SK-N-SH treated with all-trans-retinoic acid at 6 μM for 48 hours (cell line): ENCODE measurements around the gene SOX1.

Experiments used
- ATAC-seq: fragments of 200-7000 bp; cut with Tn5 transposase; 3 replicates; pipeline ENCODE4 v1.9.1; 2020; ENCODE audit warnings: mild to moderate bottlenecking, moderate library complexity
- BACH2 ChIP-seq: fragments of 250-450 bp; sonication (Bioruptor Pico); IDR thresholded peaks from 2 replicates; pipeline ENCODE4 v1.9.0; 2021; ENCODE audit warnings: mild to moderate bottlenecking, borderline replicate concordance
- CREB5 ChIP-seq: fragments of 250-450 bp; sonication (Bioruptor Pico); IDR thresholded peaks from 2 replicates; pipeline ENCODE4 v1.5.1; 2020; ENCODE audit warnings: low read depth, mild to moderate bottlenecking, moderate library complexity
- CSRNP3 ChIP-seq: fragments of 250-450 bp; sonication (Bioruptor Pico); IDR thresholded peaks from 2 replicates; pipeline ENCODE4 v1.5.1; 2021; ENCODE audit warnings: mild to moderate bottlenecking, moderate library complexity
- ESRRG ChIP-seq: fragments of 250-450 bp; sonication (Bioruptor Pico); IDR thresholded peaks from 2 replicates; pipeline ENCODE4 v1.6.1; 2021; ENCODE audit warnings: mild to moderate bottlenecking
- ISL1 ChIP-seq: fragments of 250-450 bp; sonication (Bioruptor Pico); IDR thresholded peaks from 2 replicates; pipeline ENCODE4 v2.1.2; 2022; ENCODE audit warnings: mild to moderate bottlenecking, moderate library complexity
- OSR1 ChIP-seq: fragments of 250-450 bp; sonication (Bioruptor Pico); IDR thresholded peaks from 2 replicates; pipeline ENCODE4 v1.8.0; 2022; ENCODE audit warnings: moderate library complexity, mild to moderate bottlenecking, inconsistent platforms
- PATZ1 ChIP-seq: fragments of 250-450 bp; sonication (Bioruptor Pico); IDR thresholded peaks from 2 replicates; pipeline ENCODE4 v1.8.0; 2020; ENCODE audit warnings: mild to moderate bottlenecking, moderate library complexity, borderline replicate concordance
- POU6F1 ChIP-seq: fragments of 250-450 bp; sonication (Bioruptor Pico); IDR thresholded peaks from 2 replicates; pipeline ENCODE4 v1.8.0; 2021; ENCODE audit warnings: low read depth, mild to moderate bottlenecking, moderate library complexity, borderline replicate concordance
- PPARA ChIP-seq: fragments of 250-450 bp; sonication (Bioruptor Pico); IDR thresholded peaks from 2 replicates; pipeline ENCODE4 v1.5.0; 2020; ENCODE audit warnings: mild to moderate bottlenecking, borderline replicate concordance
- RARB ChIP-seq: fragments of 250-450 bp; sonication (Bioruptor Pico); IDR thresholded peaks from 2 replicates; pipeline ENCODE4 v1.8.0; 2021; ENCODE audit warnings: mild to moderate bottlenecking, moderate library complexity
- SNAI2 ChIP-seq: fragments of 250-450 bp; sonication (Bioruptor Pico); IDR thresholded peaks from 2 replicates; pipeline ENCODE4 v1.5.0; 2020; ENCODE audit warnings: mild to moderate bottlenecking, moderate library complexity
- TCF4 ChIP-seq: fragments of 250-450 bp; sonication (Bioruptor Pico); IDR thresholded peaks from 2 replicates; pipeline ENCODE4 v1.8.0; 2021; ENCODE audit warnings: mild to moderate bottlenecking, moderate library complexity, borderline replicate concordance
- TSHZ2 ChIP-seq: fragments of 250-450 bp; sonication (Bioruptor Pico); IDR thresholded peaks from 2 replicates; pipeline ENCODE4 v1.5.0; 2020; ENCODE audit warnings: mild to moderate bottlenecking, moderate library complexity
- ZC3H10 ChIP-seq: fragments of 250-450 bp; sonication (Bioruptor Pico); IDR thresholded peaks from 2 replicates; pipeline ENCODE4 v1.5.1; 2021; ENCODE audit warnings: mild to moderate bottlenecking, moderate library complexity
- ZFP3 ChIP-seq: fragments of 250-450 bp; sonication (Bioruptor Pico); IDR thresholded peaks from 2 replicates; pipeline ENCODE4 v1.5.0; 2020; ENCODE audit warnings: mild to moderate bottlenecking, moderate library complexity
- ZNF565 ChIP-seq: fragments of 450-650 bp; formaldehyde crosslinking; conservative IDR thresholded peaks from 2 replicates; pipeline ENCODE4 v1.5.0; 2020; ENCODE audit warnings: low read depth, mild to moderate bottlenecking, moderate library complexity
- ZNF8 ChIP-seq: fragments of 450-650 bp; formaldehyde crosslinking; IDR thresholded peaks from 2 replicates; pipeline ENCODE4 v1.5.0; 2020; ENCODE audit warnings: mild to moderate bottlenecking, moderate library complexity

SOX1 gene

GRCh38 chr13:112052213-112052612 lies 14.7 kb upstream of the SOX1 start:
- no peak for TF ChIP-seq PATZ1 (CRISPR knock-in tag)
- no peak for TF ChIP-seq CSRNP3 (CRISPR knock-in tag)
- TF ChIP-seq RARB, result no peak
- TF ChIP-seq TSHZ2 (CRISPR knock-in tag), result no peak
- no peak for TF ChIP-seq CREB5
- TF ChIP-seq BACH2 (CRISPR knock-in tag), result no peak
- no peak for TF ChIP-seq ZNF8
- no peak for TF ChIP-seq ZC3H10 (CRISPR knock-in tag)
- TF ChIP-seq OSR1 (CRISPR knock-in tag), result no peak
- TF ChIP-seq ISL1, result no peak
- no peak for ATAC-seq

- no peak for ATAC-seq
These were observed 13.7 kb upstream of the SOX1 start for GRCh38 chr13:112053167-112053743.

GRCh38 chr13:112053744-112054615 lies 13.0 kb upstream of the SOX1 start:
- no peak; the same call in 2 of the 3 replicates for ATAC-seq
- TF ChIP-seq ESRRG (CRISPR knock-in tag) (no peak), RARB (no peak), TSHZ2 (CRISPR knock-in tag) (no peak), ZFP3 (CRISPR knock-in tag) (no peak), ZNF565 (CRISPR knock-in tag) (no peak), ZNF8 (no peak), ZC3H10 (CRISPR knock-in tag) (no peak), PPARA (no peak), TCF4 (CRISPR knock-in tag) (no peak)

More at GRCh38 chr13:112053167-112053743, 13.7 kb upstream of the SOX1 start:
- TF ChIP-seq RARB (no peak), POU6F1 (CRISPR knock-in tag) (no peak), SNAI2 (no peak)
